ENCODE data around the gene YWHAQ. TPM values are rescaled to one million over a fixed set of nuclear protein-coding genes. Genes with fewer than 3 reads are reported as not detected.

YWHAQ gene
- total RNA-seq, 1 donor from 2014 or later: 518 TPM

Other genes starting within 250 kb of the YWHAQ start
- 59.3 and 61.2 TPM in 2 replicates for gene ITGB1BP1, start 207.5 kb downstream of the YWHAQ start, total RNA-seq
- gene CPSF3, start 207.3 kb downstream of the YWHAQ start, total RNA-seq: 84.8 and 86.4 TPM in 2 replicates
- 38.6 and 42.7 TPM in 2 replicates for gene IAH1, start 156.4 kb downstream of the YWHAQ start, total RNA-seq
- gene ADAM17, start 75.2 kb downstream of the YWHAQ start, total RNA-seq: 39.6 and 39.9 TPM in 2 replicates
- gene TAF1B, start 212.5 kb upstream of the YWHAQ start, total RNA-seq: 35.7 and 36.8 TPM in 2 replicates